ENCODE results near the gene CCNL2. TPM values are rescaled to one million over a fixed set of nuclear protein-coding genes. Genes with fewer than 3 reads are reported as not detected.

The CCNL2 gene
- total RNA-seq, 4 donors from 2014 or later = 311 to 362 (median 339) TPM

GRCh38 chr1:1434131-1434823, 35.1 kb upstream of the CCNL2 start:
- Histone ChIP-seq H3K36me3 (peaks cover 0 to 8% (median 0%) of the 10 kb centered on the region in 3 donors), H3K27ac (peak overlapping the region; percentile 49 to 99 (median 86)), H3K9me3 (no peaks in the 10 kb centered on the region), H3K27me3 (peaks cover 0 to 6% of the 10 kb centered on the region in 2 donors), H3K4me3 (peak overlapping the region; percentile 24 to 72 (median 46)), H3K4me1 (peaks cover 10 to 96% (median 75%) of the 10 kb centered on the region in 4 donors)
- 9 to 13% methylated on average over 21 to 23 of the region's 32 CpGs for WGBS, 2 donors
- DNase-seq (ENCODE audit: low spot score in 2 of 2) = peak in 1 of 2 donors; percentile 60
- TF ChIP-seq EP300 (IDR thresholded peaks at IDR 0.05) (peak in 1 of 2 donors; percentile 75), CTCF (IDR thresholded peaks at IDR 0.05) (peak in 3 of 5 experiments; percentile 17 to 43 (median 32)), POLR2A (IDR thresholded peaks at IDR 0.05) (peak in 1 of 2 donors; percentile 19)

- DNase-seq (ENCODE audit: low spot score in 2 of 2) = no peak
- TF ChIP-seq EP300 (IDR thresholded peaks at IDR 0.05) (no peak), CTCF (IDR thresholded peaks at IDR 0.05) (no peak), POLR2A (IDR thresholded peaks at IDR 0.05) (no peak)
- Histone ChIP-seq H3K27ac (peak overlapping the region; percentile 49 to 99 (median 86)), H3K9me3 (no peaks in the 10 kb centered on the region), H3K27me3 (peaks cover 0 to 6% of the 10 kb centered on the region in 2 donors), H3K4me3 (peak overlapping the region in 3 of 4 donors; percentile 23 to 72 (median 28)), H3K36me3 (peaks cover 0 to 3% (median 0%) of the 10 kb centered on the region in 3 donors), H3K4me1 (peaks cover 10 to 96% (median 79%) of the 10 kb centered on the region in 4 donors)
- 0 to 14% methylated on average over 3 to 6 of the region's 12 CpGs for WGBS, 2 donors
Measured at GRCh38 chr1:1433804-1434130, 34.6 kb upstream of the CCNL2 start.

GRCh38 chr1:1432951-1433803, 34.0 kb upstream of the CCNL2 start:
- DNase-seq (ENCODE audit: low spot score in 2 of 2) = peak; percentile 47 to 57
- H3K27ac ChIP-seq = peak overlapping the region; percentile 49 to 99 (median 86)
- no peaks in the 10 kb centered on the region for H3K36me3 ChIP-seq
- H3K4me1 ChIP-seq = peaks cover 10 to 96% (median 79%) of the 10 kb centered on the region in 4 donors
- 22 to 30% methylated on average over 24 to 31 of the region's 34 CpGs for WGBS, 2 donors
- peak overlapping the region in 3 of 4 donors; percentile 23 to 72 (median 28) for H3K4me3 ChIP-seq
- TF ChIP-seq EP300 (IDR thresholded peaks at IDR 0.05) (peak in 1 of 2 donors; percentile 91), CTCF (IDR thresholded peaks at IDR 0.05) (peak in 1 of 5 experiments; percentile 12), POLR2A (IDR thresholded peaks at IDR 0.05) (peak in 1 of 2 donors; percentile 29)
- H3K27me3 ChIP-seq = peaks cover 0 to 6% of the 10 kb centered on the region in 2 donors
- H3K9me3 ChIP-seq = no peaks in the 10 kb centered on the region

GRCh38 chr1:1432274-1432950, 33.3 kb upstream of the CCNL2 start:
- Histone ChIP-seq H3K27me3 (peaks cover 0 to 6% of the 10 kb centered on the region in 2 donors), H3K36me3 (no peaks in the 10 kb centered on the region), H3K4me1 (peaks cover 10 to 90% (median 72%) of the 10 kb centered on the region in 4 donors), H3K4me3 (peak overlapping the region in 2 of 4 donors; percentile 7 to 72), H3K27ac (peak overlapping the region; percentile 49 to 99 (median 86)), H3K9me3 (no peaks in the 10 kb centered on the region)
- no peak for DNase-seq (ENCODE audit: low spot score in 2 of 2)
- TF ChIP-seq EP300 (IDR thresholded peaks at IDR 0.05) (peak in 1 of 2 donors; percentile 75), POLR2A (IDR thresholded peaks at IDR 0.05) (no peak)
- WGBS, 2 donors = 37 to 49% methylated on average over 24 to 27 of the region's 28 CpGs

- Histone ChIP-seq H3K9me3 (no peaks in the 10 kb centered on the region), H3K27ac (peak overlapping the region; percentile 49 to 99 (median 86)), H3K27me3 (peaks cover 0 to 6% of the 10 kb centered on the region in 2 donors), H3K36me3 (no peaks in the 10 kb centered on the region), H3K4me1 (peaks cover 10 to 90% (median 69%) of the 10 kb centered on the region in 4 donors), H3K4me3 (peak overlapping the region in 3 of 4 donors; percentile 6 to 72 (median 8))
- TF ChIP-seq EP300 (IDR thresholded peaks at IDR 0.05) = peak in 1 of 2 donors; percentile 36
- no peak for TF ChIP-seq POLR2A (IDR thresholded peaks at IDR 0.05)
- no peak for TF ChIP-seq CTCF (IDR thresholded peaks at IDR 0.05)
- WGBS, 2 donors = 20 to 26% methylated on average over 3 of the region's 5 CpGs
- no peak for DNase-seq (ENCODE audit: low spot score in 2 of 2)
Measured at GRCh38 chr1:1431845-1432273, 32.7 kb upstream of the CCNL2 start.
